ENCODE measurements around the gene SSR4. TPM values are rescaled to one million over a fixed set of nuclear protein-coding genes. Genes with fewer than 3 reads are reported as not detected.

SSR4 gene
- total RNA-seq, 1 experiment from 2014 or later: 561 TPM

DNA sequence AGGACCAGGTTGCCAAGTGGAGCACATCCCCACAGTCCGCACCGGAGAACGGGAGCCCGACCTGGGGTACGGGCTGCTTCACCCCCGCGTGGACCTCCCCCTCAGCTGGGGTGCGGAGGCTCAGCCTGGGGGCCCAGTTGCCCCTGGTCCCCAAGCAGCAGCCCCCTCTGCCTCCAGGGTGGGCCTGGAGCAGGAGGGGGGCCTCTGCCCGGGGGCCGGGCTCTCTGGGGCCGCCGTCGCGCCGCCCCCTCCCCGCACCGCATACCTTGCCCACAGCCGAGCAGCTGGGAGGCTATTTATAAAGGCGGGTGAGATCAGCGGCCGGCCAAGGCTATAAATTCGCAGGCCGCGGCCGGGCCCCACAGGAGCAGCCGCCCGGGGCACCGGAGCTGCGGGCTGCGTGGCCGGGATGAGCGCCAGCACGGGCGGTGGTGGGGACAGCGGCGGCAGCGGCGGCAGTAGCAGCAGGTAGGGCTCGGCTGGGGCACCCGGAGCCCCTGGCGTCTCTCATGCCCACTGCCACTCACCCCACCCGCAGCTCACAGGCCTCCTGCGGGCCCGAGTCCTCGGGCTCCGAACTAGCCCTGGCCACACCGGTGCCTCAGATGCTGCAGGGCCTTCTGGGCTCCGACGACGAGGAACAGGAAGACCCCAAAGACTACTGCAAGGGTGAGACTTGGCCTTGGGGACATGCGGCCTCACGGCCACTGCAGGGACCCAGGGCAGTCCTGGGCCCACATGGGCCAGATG is 13.6 kb upstream of the SSR4 start, which contains the start of gene SRPK3:
Gene SRPK3 (plus strand): TSS at position 364 of the 750 bp plus-strand sequence. CDS start 46 bp downstream, at position 410.
- DNase-seq (ENCODE audit: low spot score): no peak

DNA sequence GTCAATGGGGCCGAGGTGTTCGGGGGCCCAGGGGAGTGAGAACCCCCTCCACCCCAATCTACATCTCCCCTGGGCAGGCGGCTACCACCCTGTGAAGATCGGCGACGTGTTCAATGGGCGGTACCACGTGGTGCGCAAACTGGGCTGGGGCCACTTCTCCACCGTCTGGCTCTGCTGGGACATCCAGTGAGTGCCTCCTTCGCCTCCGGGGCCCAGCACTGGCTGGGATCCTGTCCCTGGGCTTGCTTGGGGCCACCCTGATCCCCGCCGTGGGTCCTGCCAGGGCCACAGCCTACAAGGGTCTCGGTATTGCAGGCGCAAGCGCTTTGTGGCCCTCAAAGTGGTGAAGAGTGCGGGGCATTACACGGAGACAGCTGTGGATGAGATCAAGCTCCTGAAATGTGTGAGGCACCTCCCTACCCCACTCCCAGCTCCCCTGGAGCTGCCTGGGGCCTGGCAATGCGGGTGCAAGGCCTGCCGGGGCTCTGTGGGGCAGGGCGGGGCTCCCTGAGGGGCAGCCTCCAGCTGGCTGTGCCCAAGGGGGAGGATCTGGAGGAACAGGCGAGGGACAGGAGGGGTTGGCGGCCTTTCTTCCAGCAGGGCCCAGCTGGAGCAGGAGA is 12.9 kb upstream of the SSR4 start:
- DNase-seq (ENCODE audit: low spot score): peak; percentile 36

DNA sequence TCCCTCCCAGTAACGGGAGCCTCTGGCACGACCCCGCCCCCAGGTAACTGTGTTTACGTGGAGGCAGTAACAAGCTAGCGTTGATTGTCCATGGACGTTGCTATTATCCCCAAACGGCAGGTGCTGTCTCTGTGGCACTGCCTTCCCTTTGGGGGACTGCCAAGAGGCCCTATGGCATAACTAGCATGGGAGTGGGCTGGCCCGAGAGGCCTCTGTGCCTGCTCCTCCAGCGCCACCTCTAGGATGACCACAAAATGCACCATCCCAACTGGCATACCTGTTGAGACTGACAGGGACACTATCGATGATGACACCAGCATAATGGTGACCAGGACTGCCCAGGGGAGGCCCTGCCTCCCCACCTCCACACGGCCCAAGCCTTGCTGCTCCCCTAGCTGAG is 12.2 kb upstream of the SSR4 start:
- peak; percentile 54 for DNase-seq (ENCODE audit: low spot score)

DNA sequence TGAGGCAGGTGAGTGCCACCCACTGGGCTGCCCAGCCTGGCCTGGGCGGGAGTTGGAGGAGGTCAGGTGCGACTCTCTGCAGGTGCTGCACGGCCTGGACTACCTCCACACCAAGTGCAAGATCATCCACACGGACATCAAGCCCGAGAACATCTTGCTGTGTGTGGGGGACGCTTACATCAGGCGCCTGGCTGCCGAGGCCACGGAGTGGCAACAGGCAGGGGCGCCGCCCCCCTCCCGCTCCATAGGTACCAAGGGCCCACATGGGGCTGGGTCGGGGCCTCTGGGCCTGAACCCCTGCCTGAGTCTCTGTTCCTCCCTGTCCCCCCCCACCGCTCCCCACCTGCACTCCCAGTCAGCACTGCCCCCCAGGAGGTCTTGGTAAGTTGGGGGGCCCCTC is 11.6 kb upstream of the SSR4 start:
- DNase-seq (ENCODE audit: low spot score): no peak

DNA sequence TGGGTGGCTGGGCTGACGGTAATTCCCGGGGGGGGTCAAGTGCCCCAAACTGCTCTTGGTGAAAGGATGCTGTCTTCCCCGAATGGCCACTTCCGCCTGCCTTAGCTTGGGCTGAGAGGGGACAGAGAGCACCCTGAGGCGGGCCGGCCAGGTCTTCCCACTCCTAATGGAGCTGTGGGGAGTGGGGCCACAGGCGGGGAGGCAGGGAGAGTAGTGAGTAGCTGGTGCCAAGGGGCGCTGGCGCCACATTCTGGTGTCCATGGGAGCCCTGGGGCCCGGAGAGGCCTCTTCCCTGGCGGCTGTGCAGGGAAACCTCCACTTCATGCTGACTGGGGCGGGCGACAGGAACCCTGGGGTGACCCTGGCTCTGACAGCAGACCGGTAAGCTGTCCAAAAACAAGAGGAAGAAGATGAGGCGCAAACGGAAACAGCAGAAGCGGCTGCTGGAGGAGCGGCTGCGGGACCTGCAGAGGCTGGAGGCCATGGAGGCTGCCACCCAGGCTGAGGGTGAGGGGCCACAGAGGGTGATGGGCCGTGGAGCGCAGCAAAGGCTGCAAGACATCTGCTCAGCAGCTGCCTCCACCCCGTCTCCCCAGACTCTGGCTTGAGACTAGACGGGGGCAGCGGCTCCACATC is 11.0 kb upstream of the SSR4 start:
- DNase-seq (ENCODE audit: low spot score): no peak

DNA sequence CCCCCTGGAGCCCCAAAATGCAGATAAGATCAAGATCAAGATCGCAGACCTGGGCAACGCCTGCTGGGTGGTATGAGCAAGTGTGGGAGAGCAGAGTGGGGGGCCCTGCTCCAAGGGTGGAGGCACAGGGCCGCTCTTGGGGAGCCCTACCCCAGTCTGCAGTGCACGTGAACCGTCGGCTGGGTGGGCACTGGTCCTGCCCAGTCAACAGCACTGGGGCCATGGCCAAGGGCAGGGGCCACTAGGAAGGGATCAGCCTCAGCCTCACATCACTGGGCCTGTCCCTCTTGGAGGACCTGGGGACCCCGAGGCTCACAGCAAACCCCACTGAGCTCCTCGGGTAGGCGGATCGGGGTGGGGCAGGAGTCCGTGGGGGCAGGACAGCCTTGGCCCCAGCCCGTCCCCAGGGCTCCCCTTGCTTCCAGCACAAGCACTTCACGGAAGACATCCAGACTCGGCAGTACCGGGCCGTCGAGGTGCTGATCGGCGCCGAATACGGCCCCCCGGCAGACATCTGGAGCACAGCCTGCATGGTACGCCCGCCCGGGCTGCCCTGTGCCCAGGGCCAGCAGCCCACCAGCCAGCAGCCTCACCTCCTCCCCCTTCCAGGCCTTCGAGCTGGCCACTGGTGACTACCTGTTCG is 10.0 kb upstream of the SSR4 start:
- no peak for DNase-seq (ENCODE audit: low spot score)

DNA sequence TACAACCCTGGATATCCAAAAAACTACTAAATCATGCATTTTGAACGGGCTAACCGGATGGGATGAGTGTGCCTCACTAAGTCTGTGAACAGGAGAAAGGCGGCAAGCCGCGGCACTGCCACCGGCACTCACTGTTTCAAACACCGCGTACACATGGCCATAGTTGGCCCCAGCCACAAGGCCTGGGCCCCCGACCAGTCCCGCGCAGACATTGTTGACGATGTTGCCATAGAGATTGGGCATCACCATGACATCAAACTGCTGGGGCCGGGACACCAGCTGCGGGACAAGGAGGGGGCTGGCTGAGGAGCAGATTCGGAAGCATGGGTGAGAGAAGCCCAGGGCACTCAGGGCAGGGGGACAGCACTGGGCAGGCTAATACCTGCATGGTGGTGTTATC is 7.8 kb upstream of the SSR4 start:
- DNase-seq (ENCODE audit: low spot score): no peak

DNA sequence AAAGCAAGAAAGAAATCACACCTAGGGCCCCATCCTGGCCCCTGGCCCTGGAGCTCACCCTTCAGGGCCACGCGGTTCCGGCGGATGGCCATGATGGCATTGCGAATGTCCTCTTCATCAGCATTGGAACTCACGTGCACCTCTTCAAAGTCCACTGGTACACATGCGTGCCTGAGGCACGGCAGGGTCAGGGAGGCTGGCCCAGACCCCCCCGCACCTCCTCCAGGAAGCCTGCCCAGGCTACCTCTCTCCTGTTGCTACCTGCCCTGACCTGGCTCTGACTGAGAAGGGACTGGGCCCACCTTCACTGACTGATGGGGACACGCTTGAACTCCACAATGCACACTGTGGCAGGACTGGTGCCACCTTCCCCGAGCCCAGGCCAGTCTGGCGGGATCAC is 4.8 kb upstream of the SSR4 start:
- no peak for DNase-seq (ENCODE audit: low spot score)

DNA sequence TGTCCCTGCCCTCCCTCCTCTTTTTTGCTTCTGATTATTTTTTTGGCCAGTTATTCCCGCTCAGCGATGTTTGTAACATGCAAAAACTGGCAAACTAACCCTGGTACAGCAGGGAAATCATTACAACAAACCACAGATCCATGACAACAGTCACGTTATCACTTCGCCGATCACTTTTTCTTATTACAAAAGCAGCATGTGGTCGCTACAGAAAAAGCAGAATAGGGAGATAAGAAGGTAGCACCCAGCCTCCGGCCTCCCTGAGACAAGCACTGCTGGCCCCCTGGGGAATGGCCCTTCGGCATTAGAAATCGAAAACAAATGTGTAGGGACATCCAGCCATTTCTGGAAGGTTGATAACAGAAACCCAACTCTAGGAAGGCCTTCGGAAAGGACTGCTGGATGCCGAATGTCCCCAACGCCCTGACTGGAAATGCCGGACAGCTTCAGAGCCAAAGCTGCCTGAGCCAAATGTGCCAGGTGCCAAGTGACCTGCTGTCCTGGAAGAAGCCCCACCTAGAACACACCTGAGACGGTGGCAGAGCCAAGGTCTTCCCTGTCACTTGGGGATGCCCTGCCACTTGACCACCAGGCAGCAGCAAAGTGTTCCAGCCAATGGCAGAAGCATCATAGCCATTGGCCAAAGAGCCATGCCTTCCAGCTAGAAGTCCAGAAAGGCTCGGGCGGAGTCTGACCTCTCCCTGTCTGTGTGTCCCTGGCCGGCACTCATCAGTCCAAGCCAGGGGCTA is 3.2 kb upstream of the SSR4 start:
- no peak for DNase-seq (ENCODE audit: low spot score)

DNA sequence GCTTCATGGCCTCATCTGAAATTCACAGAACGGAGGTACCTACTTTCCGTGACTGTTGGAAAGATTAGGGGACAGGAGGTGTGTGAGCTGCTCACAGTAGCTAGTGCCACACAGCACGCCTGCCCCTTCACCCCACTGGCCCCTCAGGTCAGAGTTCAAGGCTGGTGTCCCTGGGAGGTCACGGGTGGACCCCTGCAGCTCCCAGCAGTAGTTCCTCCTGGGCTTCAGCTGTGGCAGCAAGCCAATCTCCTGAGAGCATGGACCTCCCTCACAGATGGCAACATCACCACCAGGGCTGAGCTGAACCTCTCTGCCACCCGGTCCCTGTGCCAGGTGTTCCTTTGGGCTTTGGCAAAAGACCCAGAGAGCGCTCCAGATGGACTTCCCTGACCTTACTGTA is 2.1 kb upstream of the SSR4 start:
- DNase-seq (ENCODE audit: low spot score): no peak

DNA sequence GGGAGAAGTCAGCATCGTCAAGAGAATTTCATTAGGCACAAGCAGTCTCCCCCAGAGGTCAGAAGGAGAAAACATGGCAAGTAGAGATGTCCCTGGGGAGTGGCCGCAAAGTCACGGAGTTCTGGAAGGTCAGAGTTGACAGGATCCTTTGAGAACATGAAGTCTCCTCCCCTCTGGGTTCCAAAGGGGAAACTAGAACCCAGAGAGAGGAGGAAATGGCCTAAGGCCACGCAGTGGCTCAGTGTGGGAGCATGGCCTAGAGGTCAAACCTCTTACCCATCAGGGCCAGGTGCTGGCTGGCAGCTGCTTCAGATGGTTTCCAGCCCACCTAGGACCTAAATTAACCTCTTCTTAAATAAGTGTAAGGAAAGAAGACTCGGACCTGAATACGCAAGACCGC is 1.2 kb upstream of the SSR4 start:
- DNase-seq (ENCODE audit: low spot score): no peak

DNA sequence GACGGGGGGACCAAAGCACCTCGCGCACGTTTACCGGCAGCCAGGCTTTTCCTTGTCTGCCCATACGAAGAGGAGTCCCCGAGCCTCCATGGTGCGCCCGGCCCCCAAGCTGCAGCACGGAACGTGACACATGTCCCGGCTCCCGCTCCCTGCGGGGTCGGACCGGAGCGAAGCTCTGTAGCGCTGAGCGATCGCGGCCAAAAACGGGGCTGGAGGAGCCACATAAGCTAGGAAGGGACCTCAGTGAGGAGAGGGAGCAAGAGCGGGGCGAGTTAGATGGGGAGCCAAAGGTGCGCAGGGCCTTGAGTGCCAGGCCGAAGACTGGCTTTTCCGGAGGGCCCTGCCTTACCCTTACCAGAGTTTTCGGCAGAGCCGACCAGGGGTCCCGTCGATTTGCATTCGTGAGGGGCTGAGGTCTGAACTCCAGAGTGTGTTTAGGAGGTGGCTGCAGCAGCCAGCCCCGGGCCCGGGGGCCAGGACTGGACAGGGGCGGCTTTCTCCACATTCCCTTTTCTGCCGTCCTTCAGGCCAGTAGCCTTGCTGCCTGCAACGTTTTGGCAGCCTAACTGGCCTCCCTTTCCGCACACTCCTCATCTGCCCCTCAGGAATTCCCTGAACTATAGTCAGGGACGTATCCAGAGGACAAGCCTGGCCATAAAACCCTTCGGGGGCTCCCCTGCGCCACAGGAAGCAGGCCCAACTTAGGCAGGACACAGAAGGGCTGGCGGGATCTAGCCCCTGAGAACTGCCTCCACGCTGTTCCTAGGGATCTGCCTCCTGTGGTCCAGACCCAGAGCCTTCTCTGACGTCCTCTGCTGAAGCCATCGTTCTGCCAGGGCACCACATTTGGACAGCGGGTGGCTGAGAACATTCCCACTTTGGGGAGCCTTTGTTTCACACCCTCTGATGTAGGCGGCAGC is 689 bp downstream of the SSR4 start:
- peak; percentile 23 for DNase-seq (ENCODE audit: low spot score)

DNA sequence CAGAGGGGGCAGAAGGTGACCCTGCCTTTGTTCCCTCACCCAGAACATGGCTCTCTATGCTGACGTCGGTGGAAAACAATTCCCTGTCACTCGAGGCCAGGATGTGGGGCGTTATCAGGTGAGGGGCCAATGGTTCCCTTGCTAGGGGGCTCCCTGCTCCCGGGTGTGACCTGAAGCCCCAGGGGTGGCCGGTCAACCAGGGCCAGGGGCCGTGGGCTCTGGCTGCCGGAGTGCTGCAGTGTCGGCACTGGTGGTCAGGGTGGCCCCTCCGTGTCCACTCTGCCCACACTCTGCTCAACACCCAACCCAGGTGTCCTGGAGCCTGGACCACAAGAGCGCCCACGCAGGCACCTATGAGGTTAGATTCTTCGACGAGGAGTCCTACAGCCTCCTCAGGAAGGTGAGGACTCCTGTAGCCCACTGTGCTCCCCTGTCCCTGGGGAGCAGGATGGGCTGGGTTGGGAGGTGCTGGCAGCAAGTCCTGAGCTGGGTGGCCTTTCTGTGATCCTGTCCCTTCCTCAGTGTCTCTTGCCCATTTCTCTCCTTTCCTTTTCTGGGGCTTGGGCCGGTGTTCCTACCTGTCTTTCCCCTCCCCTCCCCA is 3.0 kb downstream of the SSR4 start:
- no peak for DNase-seq (ENCODE audit: low spot score)

DNA sequence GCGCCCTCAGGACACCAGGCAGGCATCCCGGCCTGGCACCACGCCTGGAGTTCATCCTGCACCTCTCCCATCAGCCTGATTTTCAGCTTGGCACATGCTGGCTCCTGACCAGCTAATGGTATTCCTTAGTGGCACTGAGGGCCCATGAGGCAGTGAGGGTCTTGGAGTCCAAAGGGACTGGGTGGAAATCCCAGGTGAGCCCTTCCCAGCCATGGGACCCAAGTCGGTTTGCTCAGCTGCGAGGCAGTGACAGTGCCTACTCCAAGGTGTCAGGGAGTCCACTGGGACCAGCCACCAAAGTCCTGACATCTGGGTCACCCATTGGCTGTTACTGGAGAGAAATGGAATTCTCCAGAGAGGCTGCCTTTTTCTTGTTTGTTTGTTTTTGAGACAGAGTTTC is 4.9 kb downstream of the SSR4 start:
- no peak for DNase-seq (ENCODE audit: low spot score)

DNA sequence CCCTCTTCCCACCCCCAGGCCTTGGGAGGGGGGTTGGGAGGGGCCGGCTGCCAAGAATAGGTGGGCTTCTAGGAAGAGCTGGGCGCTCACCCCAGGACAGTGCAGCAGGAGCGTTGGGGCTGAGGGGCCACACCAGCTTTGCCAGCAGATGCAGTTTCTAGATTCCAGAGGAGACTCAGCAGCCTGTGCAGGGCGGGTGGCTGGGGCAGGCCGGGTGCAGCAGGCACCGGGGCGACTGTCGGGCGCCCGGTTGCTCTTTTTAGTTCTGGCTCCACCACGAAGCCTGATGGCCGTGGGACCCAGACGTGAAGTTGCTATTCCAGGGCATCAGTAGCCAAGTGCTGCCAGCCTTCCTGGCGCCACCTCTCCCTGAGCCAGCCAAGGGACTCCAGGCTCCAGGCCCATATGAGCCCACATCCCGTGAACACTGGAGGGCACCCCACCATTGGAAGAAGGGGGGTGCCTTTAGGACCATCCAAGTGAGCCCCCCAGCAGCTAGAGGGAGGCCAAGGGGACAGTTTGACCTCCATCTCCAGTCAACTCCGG is 5.8 kb downstream of the SSR4 start:
- DNase-seq (ENCODE audit: low spot score): no peak

DNA sequence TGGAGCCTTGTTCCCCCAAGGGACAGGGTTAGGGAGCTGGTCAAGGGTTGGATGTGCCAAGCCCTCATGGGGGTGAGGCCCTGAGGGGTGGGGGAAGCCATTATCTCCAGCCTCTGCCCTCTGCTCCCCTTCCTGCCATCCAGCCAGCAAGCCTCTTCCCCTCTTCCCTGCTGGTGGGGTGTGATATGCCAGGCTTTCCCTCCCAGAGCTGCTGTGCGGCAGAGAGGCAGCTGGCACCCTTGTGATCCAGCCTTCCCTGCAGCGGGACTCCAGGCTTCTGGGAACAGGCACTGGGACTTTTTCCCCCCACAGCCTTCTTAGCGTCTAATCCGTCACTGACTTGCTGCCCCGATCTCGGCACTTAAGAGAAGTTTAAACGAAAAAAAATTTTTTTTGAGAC is 6.3 kb downstream of the SSR4 start:
- DNase-seq (ENCODE audit: low spot score): no peak

DNA sequence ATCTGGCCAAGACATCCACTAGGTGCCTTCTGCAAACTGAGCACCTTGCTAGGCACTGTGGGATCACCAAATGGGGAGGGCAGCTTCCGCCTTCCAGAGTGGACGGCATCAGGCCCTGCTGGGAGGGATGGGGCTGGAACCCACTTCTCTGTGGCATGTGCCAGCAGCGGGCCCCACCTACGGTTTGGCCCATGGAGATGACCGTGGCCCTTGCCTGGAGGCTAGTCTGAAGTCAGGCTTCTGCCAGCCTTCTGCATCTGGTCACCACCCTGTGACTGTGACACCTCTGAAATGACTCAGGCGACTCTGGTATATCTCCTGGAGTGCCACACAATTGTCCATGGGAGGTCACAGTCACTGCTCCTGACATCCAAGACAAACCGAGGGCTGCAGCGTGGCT is 7.2 kb downstream of the SSR4 start:
- DNase-seq (ENCODE audit: low spot score): no peak

DNA sequence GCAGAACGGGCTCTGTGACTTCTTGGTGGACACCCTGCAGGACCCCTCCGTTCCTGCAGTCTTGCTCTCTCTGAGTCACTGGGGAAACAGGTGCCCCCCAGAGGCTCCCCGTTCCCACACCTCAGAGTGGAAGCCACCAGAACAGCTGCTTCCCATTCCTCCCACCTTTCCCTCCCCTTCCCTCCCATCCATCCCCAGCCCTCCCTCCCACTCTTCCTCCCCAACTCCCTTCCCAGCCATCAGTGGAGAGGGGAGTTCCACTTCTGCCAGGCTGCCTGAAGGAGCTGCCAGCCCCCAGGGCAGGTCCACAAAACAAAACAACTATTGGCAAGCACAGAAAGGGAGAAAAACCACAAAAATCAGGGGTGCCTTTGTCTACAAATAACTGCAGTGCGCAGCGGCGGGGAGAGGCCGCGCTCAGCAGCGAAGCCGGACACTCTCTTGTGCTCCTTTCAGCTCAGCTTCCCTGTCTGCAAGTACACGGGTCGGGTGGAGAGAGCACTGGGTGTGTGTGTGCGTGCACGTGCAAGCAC is 8.1 kb downstream of the SSR4 start:
- DNase-seq (ENCODE audit: low spot score): no peak

DNA sequence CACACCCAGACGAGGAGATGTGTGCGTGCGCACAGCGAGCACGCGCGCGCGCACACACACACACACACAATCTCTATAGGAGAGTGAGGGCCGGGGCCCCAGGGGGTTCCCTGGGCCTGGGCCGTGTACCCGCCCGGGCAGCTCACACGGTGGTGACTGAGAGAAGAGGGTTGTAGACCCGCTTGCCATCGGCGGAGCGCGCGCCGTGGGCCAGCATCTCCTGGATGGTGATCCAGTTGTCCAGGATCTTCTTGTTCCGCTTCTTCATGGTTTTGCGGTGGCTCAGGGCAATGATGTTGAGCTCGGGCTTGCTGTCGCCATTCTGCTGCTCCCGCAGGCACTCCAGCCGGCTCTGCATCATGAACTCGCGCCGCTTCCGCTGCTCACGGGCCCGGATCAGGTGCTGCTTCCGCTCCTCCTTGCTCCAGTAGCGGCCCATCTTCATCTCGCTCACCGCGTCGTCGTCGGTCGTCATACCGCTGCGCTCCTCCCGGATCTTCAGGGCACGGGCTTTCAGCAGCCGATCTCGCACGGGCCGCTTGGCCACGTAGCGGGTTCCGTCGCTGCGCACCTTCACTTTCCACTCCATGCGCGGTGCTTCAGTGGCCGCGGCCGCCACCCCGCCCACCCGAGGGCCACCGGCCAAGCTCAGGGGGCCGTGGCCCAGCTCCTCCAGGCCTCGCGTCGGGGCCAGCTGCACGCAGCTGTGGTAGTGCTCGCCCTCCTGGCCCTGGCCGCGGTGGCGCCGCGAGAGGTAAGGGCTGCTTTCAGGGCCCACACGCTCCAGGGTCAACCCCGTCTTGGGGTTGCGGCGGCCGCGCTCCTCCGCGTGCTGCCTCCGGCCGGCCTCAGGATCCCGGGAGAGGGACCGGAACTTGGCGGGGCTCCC is 9.0 kb downstream of the SSR4 start:
- DNase-seq (ENCODE audit: low spot score): no peak
